HL-60 (cell line): Measurements from ENCODE around the gene OTOF.

Source experiments
- DNase-seq, 2 experiments: peaks; one replicate each; pipeline ENCODE4 v3.0.0-alpha.2; 2010 to 2020; ENCODE audit warnings: low read depth in 1 of 2, low spot score in 1 of 2
- H3K27ac ChIP-seq: fragments of 250-450 bp; sonication (Bioruptor Pico); replicated peaks from 2 replicates; pipeline ENCODE4 v1.5.1; 2020; ENCODE audit warnings: mild to moderate bottlenecking, moderate library complexity
- H3K27me3 ChIP-seq: fragments of 250-450 bp; sonication (Bioruptor Pico); 2 replicates; pipeline ENCODE4 v1.5.1; 2021; ENCODE audit warnings: mild to moderate bottlenecking, moderate library complexity; ENCODE audit not compliant: insufficient read depth, poor library complexity, severe bottlenecking
- H3K4me3 ChIP-seq: replicated peaks from 2 replicates; pipeline ENCODE4 v1.5.1; 2011; ENCODE audit warnings: mild to moderate bottlenecking, control low read depth, low read length; ENCODE audit not compliant: insufficient read depth
- CTCF ChIP-seq: IDR thresholded peaks from one replicate; pipeline ENCODE4 v1.5.1; 2011; ENCODE audit warnings: low read length, control low read depth, inconsistent platforms; ENCODE audit not compliant: insufficient read depth
- GABPA ChIP-seq: IDR thresholded peaks from 2 replicates; pipeline ENCODE4 v1.6.1; 2012; ENCODE audit warnings: low read depth
- POLR2AphosphoS5 ChIP-seq: IDR thresholded peaks from 2 replicates; pipeline ENCODE4 v1.6.1; 2012; ENCODE audit warnings: low read depth
- REST ChIP-seq: IDR thresholded peaks from 2 replicates; pipeline ENCODE4 v1.6.1; 2012; ENCODE audit warnings: low read depth; ENCODE audit not compliant: insufficient replicate concordance
- SPI1 ChIP-seq: IDR thresholded peaks from 2 replicates; pipeline ENCODE4 v1.6.1; 2012; ENCODE audit warnings: low read depth, mild to moderate bottlenecking, borderline replicate concordance

The OTOF gene

GRCh38 chr2:26509141-26509540, 31.2 kb upstream of the OTOF start:
- no peak for DNase-seq
- Histone ChIP-seq H3K4me3 (no peak overlapping the region), H3K27ac (no peak overlapping the region), H3K27me3 (peaks cover 8% of the 10 kb centered on the region)
- no peak for TF ChIP-seq SPI1
- TF ChIP-seq CTCF, result no peak
- no peak for TF ChIP-seq REST
- TF ChIP-seq GABPA, result no peak
- no peak for TF ChIP-seq POLR2AphosphoS5

DNA sequence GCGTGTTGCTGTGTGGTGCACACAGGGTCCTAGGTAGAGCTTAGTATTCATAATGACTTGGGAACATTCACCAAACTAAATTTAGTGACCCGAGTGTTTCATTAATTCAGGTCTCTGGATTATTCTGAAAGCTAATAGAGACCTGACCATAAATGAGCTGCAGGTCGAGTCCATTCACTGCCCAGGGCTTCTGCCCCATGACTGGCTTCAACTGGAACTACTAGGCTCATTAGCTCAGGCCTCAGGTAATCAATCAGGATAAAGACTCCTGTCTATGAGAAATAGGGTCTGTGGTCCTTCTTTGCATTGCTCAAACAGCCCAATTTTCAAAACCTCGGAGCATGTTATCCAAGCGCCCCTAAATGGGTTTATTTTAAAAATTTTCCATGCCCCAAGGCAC, 30.0 kb upstream of the OTOF start:
- DNase-seq, result no peak
- Histone ChIP-seq H3K4me3 (no peak overlapping the region), H3K27ac (no peak overlapping the region), H3K27me3 (peaks cover 4% of the 10 kb centered on the region)
- TF ChIP-seq POLR2AphosphoS5, result no peak
- no peak for TF ChIP-seq REST
- no peak for TF ChIP-seq SPI1
- TF ChIP-seq GABPA, result no peak
- TF ChIP-seq CTCF, result no peak

DNA sequence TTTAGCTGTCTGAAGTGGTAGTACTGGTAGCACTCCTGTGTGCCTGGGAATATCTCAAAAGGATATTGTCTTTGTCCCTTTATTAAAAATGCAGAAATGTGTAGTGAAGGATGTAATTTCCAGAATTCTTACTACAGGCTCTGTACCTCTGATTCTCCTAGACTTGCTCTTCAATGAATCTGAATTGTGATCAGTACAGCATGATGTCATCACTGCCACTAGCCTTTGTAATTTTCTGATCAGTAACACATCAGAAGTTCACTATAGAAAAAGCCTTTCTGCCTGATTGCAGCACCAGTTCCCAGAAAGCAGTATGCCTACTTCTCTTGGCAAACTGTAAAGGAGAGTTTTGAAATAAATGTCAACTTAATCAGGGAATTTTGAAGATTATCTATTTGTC, 29.2 kb upstream of the OTOF start:
- no peak for DNase-seq
- Histone ChIP-seq H3K27me3 (peaks cover 2% of the 10 kb centered on the region), H3K4me3 (no peak overlapping the region), H3K27ac (no peak overlapping the region)
- no peak for TF ChIP-seq SPI1
- no peak for TF ChIP-seq CTCF
- TF ChIP-seq GABPA, result no peak
- no peak for TF ChIP-seq POLR2AphosphoS5
- no peak for TF ChIP-seq REST
